ENCODE results near the gene SNAP23. TPM values are rescaled to one million over a fixed set of nuclear protein-coding genes. Genes with fewer than 3 reads are reported as not detected.

SNAP23 gene
- total and polyA plus RNA-seq, 2 of the 8 experiments (the other 6 are each of a cell fraction or from before 2014, with no cell fraction given), result 58.0 to 72.8 TPM

DNA sequence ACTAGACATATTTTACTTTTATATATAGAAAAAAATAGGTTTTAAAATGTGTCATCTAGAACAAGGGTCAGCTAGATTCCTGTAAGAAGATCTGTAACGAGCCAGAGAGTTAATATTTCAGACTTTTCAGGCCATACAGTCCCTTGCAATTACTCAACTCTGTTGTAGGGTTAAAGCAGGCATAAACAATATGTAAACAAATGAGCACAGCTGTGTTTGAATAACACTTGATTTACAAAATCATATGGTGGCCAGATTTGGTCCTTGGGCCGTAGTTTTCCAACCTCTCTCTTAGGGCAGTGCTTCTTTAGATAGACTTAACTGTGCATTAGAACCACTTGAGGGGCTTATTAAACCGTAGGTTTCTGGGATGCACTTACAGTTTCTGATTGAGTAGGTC, 33.5 kb downstream of the SNAP23 start:
- no peaks in the 10 kb centered on the region for H4K20me1 ChIP-seq (replicated peaks in 1 of 2; ENCODE audit: control insufficient read depth in 1 of 2, insufficient read depth in 2 of 2, low read length in 2 of 2)
- H3K4ac ChIP-seq (replicated peaks; ENCODE audit: insufficient read length, low read depth, low read length), result no peak overlapping the region
- FAIRE-seq (no peak), DNase-seq (ENCODE audit: low read depth in 1 of 2, low spot score in 2 of 2) (no peak)
- H2BK5ac ChIP-seq (ENCODE audit: low read depth, low read length), result no peak overlapping the region
- H3K36me3 ChIP-seq (ENCODE audit: control insufficient read depth in 2 of 4, insufficient read depth in 4 of 4, low read length in 3 of 4), result peaks cover 4 to 44% (median 15%) of the 10 kb centered on the region in 4 experiments; a peak in 6 of 8 replicates
- H3K23me2 ChIP-seq (ENCODE audit: low read depth, low read length), result no peaks in the 10 kb centered on the region
- no peak overlapping the region for H3K4me2 ChIP-seq (ENCODE audit: insufficient read depth in 1 of 2, low read depth in 2 of 2, low read length in 2 of 2)
- H3K56ac ChIP-seq (replicated peaks; ENCODE audit: insufficient read length, low read depth, low read length), result no peak overlapping the region
- H2AK5ac ChIP-seq (ENCODE audit: low read depth, low read length), result no peak overlapping the region
- no peaks in the 10 kb centered on the region for H3K9me3 ChIP-seq (ENCODE audit: insufficient read depth in 2 of 2, low read depth in 1 of 2, low read length in 1 of 2)
- H2AFZ ChIP-seq (ENCODE audit: low read length), result no peak overlapping the region
- no peak overlapping the region for H2BK15ac ChIP-seq (ENCODE audit: low read length)
- no peak overlapping the region for H4K5ac ChIP-seq (ENCODE audit: insufficient read length, low read depth, low read length)
- no peak overlapping the region for H3K18ac ChIP-seq (ENCODE audit: extremely low read depth, low read length)
- no peak overlapping the region for H3K4me3 ChIP-seq (ENCODE audit: extremely low read depth in 1 of 4, insufficient read depth in 2 of 4, low read depth in 3 of 4, low read length in 4 of 4)
- WGBS, 2 experiments (ENCODE audit: extremely low coverage in 1 of 2, insufficient coverage in 1 of 2, insufficient read length in 1 of 2, insufficient replicate concordance in 2 of 2, low coverage in 1 of 2, low lambda C conversion rate in 2 of 2, missing lambda C conversion rate in 1 of 2), result 95% methylated on average over 3 of the region's 3 CpGs; no CpG with 5 or more reads in 1 of the 2 experiments
- H3K79me1 ChIP-seq (ENCODE audit: low read depth, low read length), result no peaks in the 10 kb centered on the region
- H3K9ac ChIP-seq (replicated peaks in 1 of 4; ENCODE audit: extremely low read depth in 1 of 4, low read depth in 3 of 4, low read length in 3 of 4), result no peak overlapping the region
- no peak overlapping the region for H2BK120ac ChIP-seq (replicated peaks; ENCODE audit: low read depth, low read length)
- no peaks in the 10 kb centered on the region for H3K79me2 ChIP-seq (ENCODE audit: control insufficient read depth in 1 of 2, insufficient read depth in 2 of 2, low read length in 2 of 2)
- H3K27me3 ChIP-seq (replicated peaks in 1 of 4; ENCODE audit: control insufficient read depth in 3 of 4, extremely low read depth in 1 of 4, insufficient read depth in 3 of 4, low read length in 3 of 4), result no peaks in the 10 kb centered on the region
- no peak overlapping the region for H2BK12ac ChIP-seq (ENCODE audit: low read depth, low read length)
- H3K14ac ChIP-seq (ENCODE audit: insufficient read length), result no peak overlapping the region
- H3K4me1 ChIP-seq (replicated peaks in 1 of 4; ENCODE audit: control insufficient read depth in 3 of 4, insufficient read depth in 4 of 4, low read length in 3 of 4), result no peaks in the 10 kb centered on the region
- ChIA-PET CTCF (ENCODE audit: partially characterized antibody) (interaction anchor here (0.6 to 2.0 kb wide), 3 partner anchors 11 to 404 kb away, joined by 3 to 5 read pairs (median 3); no protein-coding TSS in a partner anchor), POLR2A (ENCODE audit: partially characterized antibody) (interaction anchor here (1.1 kb wide), 1 partner anchor 19 kb away, joined by 5 read pairs; the partner anchor contains the start of genes HAUS2 and LRRC57)
- H4K8ac ChIP-seq (ENCODE audit: extremely low read depth, insufficient read depth, low read length), result no peak overlapping the region
- H4K91ac ChIP-seq (replicated peaks; ENCODE audit: insufficient read length, low read length), result no peak overlapping the region
- H3K27ac ChIP-seq (ENCODE audit: low read depth, low read length), result no peak overlapping the region
- H3K23ac ChIP-seq (ENCODE audit: insufficient read length), result no peak overlapping the region
- no peak overlapping the region for H2BK20ac ChIP-seq (ENCODE audit: low read length)
- no peak for TF ChIP-seq SP1 (IDR thresholded peaks at IDR 0.05; ENCODE audit: low read depth, low read length)
- TF ChIP-seq JUND (IDR thresholded peaks at IDR 0.05; ENCODE audit: low read length), result no peak
- no peak for TF ChIP-seq KDM5A (IDR thresholded peaks at IDR 0.05; ENCODE audit: low read length)
- no peak for TF ChIP-seq SP2 (IDR thresholded peaks at IDR 0.05; ENCODE audit: low read length)
- no peak for TF ChIP-seq TEAD4 (IDR thresholded peaks at IDR 0.05; ENCODE audit: low read depth, low read length)
- TF ChIP-seq, protein P1, sequence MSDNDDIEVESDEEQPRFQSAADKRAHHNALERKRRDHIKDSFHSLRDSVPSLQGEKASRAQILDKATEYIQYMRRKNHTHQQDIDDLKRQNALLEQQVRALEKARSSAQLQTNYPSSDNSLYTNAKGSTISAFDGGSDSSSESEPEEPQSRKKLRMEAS (IDR thresholded peaks at IDR 0.05), result no peak
- TF ChIP-seq, protein P2, sequence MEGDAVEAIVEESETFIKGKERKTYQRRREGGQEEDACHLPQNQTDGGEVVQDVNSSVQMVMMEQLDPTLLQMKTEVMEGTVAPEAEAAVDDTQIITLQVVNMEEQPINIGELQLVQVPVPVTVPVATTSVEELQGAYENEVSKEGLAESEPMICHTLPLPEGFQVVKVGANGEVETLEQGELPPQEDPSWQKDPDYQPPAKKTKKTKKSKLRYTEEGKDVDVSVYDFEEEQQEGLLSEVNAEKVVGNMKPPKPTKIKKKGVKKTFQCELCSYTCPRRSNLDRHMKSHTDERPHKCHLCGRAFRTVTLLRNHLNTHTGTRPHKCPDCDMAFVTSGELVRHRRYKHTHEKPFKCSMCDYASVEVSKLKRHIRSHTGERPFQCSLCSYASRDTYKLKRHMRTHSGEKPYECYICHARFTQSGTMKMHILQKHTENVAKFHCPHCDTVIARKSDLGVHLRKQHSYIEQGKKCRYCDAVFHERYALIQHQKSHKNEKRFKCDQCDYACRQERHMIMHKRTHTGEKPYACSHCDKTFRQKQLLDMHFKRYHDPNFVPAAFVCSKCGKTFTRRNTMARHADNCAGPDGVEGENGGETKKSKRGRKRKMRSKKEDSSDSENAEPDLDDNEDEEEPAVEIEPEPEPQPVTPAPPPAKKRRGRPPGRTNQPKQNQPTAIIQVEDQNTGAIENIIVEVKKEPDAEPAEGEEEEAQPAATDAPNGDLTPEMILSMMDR (IDR thresholded peaks at IDR 0.05; ENCODE audit: control extremely low read depth in 1 of 3, insufficient read depth in 1 of 3, low read depth in 1 of 3, low read length in 3 of 3), result no peak
- TF ChIP-seq CHD2 (IDR thresholded peaks at IDR 0.05; ENCODE audit: low read length), result no peak
- TF ChIP-seq GABPA (IDR thresholded peaks at IDR 0.05; ENCODE audit: borderline replicate concordance, insufficient read depth, low read length), result no peak
- no peak for TF ChIP-seq RNF2 (IDR thresholded peaks at IDR 0.05; ENCODE audit: borderline replicate concordance, low read depth, low read length, missing control alignments, poor library complexity, severe bottlenecking)
- TF ChIP-seq HDAC6 (IDR thresholded peaks at IDR 0.05; ENCODE audit: low read depth, low read length), result no peak

Data from H1 (cell line).